GM12865 (cell line): ENCODE results near the gene RFTN1.

Source experiments
- DNase-seq: peaks from one replicate; pipeline ENCODE4 v3.0.0; 2010; ENCODE audit warnings: low read depth
- H3K4me3 ChIP-seq: 2 replicates; pipeline ENCODE4 v1.5.1; 2011; ENCODE audit warnings: mild to moderate bottlenecking, low read depth, low read length, control low read depth
- TF ChIP-seq, protein P1 (sequence below): IDR thresholded peaks from 2 replicates; pipeline ENCODE4 v1.5.1; 2011; ENCODE audit warnings: low read length, control low read depth, low read depth, inconsistent platforms; ENCODE audit not compliant: insufficient read depth; ENCODE audit errors: missing control alignments

Gene RFTN1

GRCh38 chr3:16437640-16438039 lies 75.9 kb downstream of the RFTN1 start:
- no peak overlapping the region for H3K4me3 ChIP-seq
- TF ChIP-seq, protein P1, sequence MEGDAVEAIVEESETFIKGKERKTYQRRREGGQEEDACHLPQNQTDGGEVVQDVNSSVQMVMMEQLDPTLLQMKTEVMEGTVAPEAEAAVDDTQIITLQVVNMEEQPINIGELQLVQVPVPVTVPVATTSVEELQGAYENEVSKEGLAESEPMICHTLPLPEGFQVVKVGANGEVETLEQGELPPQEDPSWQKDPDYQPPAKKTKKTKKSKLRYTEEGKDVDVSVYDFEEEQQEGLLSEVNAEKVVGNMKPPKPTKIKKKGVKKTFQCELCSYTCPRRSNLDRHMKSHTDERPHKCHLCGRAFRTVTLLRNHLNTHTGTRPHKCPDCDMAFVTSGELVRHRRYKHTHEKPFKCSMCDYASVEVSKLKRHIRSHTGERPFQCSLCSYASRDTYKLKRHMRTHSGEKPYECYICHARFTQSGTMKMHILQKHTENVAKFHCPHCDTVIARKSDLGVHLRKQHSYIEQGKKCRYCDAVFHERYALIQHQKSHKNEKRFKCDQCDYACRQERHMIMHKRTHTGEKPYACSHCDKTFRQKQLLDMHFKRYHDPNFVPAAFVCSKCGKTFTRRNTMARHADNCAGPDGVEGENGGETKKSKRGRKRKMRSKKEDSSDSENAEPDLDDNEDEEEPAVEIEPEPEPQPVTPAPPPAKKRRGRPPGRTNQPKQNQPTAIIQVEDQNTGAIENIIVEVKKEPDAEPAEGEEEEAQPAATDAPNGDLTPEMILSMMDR = no peak
- no peak for DNase-seq

- peak; percentile 87 for DNase-seq
- TF ChIP-seq, protein P1 = no peak
- no peak overlapping the region for H3K4me3 ChIP-seq
These were observed 79.8 kb downstream of the RFTN1 start for GRCh38 chr3:16433701-16434151.

DNA sequence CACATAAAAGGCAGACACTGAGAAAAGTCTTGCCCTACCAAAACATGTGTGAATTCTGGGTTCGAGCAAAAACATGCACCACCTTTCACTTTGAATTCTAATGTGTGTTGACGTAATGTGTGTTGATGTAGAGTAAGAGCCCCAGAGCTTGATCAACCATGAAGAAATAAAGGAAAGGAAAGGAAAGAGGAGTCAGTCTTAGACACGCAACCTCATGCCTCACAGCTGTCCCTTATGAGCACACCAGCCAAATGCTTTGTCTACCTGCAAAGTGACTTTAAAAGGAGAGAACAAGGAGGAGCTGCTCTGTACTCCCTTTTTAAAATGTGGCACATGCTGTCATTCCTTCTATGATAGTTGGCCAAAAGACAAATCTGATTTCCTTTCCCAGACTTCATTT lies 80.8 kb downstream of the RFTN1 start:
- no peak overlapping the region for H3K4me3 ChIP-seq
- TF ChIP-seq, protein P1 = no peak
- peak; percentile 30 for DNase-seq

- peak; percentile 42 for DNase-seq
- H3K4me3 ChIP-seq = no peak overlapping the region
- TF ChIP-seq, protein P1 = no peak
These were observed 82.5 kb downstream of the RFTN1 start for GRCh38 chr3:16430717-16431630.

DNA sequence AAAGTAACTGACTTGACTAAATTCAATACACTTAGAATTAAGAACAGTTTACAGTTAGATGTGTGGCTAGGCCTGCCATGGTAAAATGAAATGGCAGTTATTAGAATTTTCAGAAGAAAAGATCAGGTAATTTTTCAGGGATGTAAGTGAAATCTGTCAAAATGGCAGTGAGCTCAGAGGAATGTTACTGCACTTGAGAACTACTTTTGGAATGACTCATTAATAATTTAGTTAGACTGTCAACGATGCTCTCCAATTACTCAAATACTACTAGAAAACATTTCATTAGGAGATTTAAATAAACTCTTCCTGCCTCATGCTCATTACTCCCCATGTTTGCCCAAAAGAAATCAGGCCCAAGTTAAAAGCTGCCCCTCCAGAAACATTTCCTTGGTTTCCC lies 84.4 kb downstream of the RFTN1 start:
- TF ChIP-seq, protein P1 = no peak

DNA sequence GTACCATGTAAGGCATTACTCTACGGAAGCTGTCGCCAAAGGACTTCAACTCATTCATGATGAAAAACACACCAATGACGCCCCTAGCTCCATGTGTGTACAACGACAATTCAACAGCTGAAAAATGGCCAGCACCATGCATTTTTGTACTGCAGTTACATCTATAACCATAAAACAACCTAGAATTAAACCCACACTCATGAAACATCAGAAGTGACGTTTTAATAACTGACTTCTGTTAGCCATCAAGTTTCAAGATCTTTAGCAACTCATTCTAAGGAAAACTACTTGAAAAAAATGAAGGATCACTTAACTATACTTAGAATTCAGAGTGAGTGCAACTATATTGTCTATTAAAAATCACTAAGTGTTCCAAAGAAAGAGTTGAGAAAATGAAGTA lies 84.9 kb downstream of the RFTN1 start:
- TF ChIP-seq, protein P1 = no peak
- DNase-seq = no peak

More for the DNA sequence above, 84.4 kb downstream of the RFTN1 start:
- H3K4me3 ChIP-seq = no peak overlapping the region
- no peak for DNase-seq

More for the DNA sequence above, 84.9 kb downstream of the RFTN1 start:
- H3K4me3 ChIP-seq = no peak overlapping the region
